Body of pancreas (tissue), 4 donors: ENCODE measurements around the gene COL15A1. TPM values are rescaled to one million over a fixed set of nuclear protein-coding genes. Genes with fewer than 3 reads are reported as not detected.
"Not testable (repeated sequence)": the region's sequence is repeated elsewhere in the genome, so short reads cannot be mapped to it uniquely, and the experiment has no call there.

Source experiments
- ATAC-seq: fragments of 150-250 bp; one replicate; pipeline ENCODE4 v1.9.1; 2016
- DNase-seq, 4 donors: peaks; one replicate each; pipeline ENCODE4 v3.0.0-alpha.2; 2019
- H3K27ac ChIP-seq, 4 donors: fragments of 200-600 bp; sonication (generic); 1 replicate in 3 of 4; 2 replicates in 1 of 4; pipeline versions ENCODE4 v1.5.1 to v1.6.1; 2016 to 2019; ENCODE audit warnings: mild to moderate bottlenecking in 1 of 4, mixed read lengths in 1 of 4, moderate library complexity in 1 of 4
- H3K27me3 ChIP-seq, 2 donors: fragments of 200-600 bp; sonication (generic); one replicate each; pipeline ENCODE4 v1.6.0; 2016; ENCODE audit warnings: mild to moderate bottlenecking in 1 of 2
- H3K36me3 ChIP-seq, 2 donors: fragments of 200-600 bp; sonication (generic); replicated peaks in 1 of 2; 2 replicates each; pipeline ENCODE4 v1.5.1; 2016; ENCODE audit warnings: low read depth in 2 of 2; ENCODE audit not compliant: insufficient read depth in 1 of 2
- H3K4me1 ChIP-seq: fragments of 200-600 bp; sonication (generic); one replicate; pipeline ENCODE4 v1.6.0; 2016
- H3K4me3 ChIP-seq, 2 donors: fragments of 200-600 bp; sonication (generic); 1 replicate in 1 of 2; 2 replicates in 1 of 2; pipeline ENCODE4 v1.5.1; 2016 to 2019
- H3K9me3 ChIP-seq, 3 donors: fragments of 200-600 bp; sonication (generic); 1 replicate in 2 of 3; 2 replicates in 1 of 3; pipeline ENCODE4 v1.5.1; 2016
- CTCF ChIP-seq, 7 experiments: fragments of 450-650 bp in 4 of 7; fragments of 200-600 bp in 3 of 7; sonication (generic) in 3 of 7; IDR thresholded peaks; one replicate each; pipeline ENCODE4 v1.5.1; 2016 to 2019; ENCODE audit warnings: antibody characterized with exemption in 7 of 7
- POLR2A ChIP-seq, 3 donors: fragments of 450-650 bp; IDR thresholded peaks; one replicate each; pipeline ENCODE4 v1.6.1; 2016; ENCODE audit warnings: antibody characterized with exemption in 3 of 3, mild to moderate bottlenecking in 2 of 3
- WGBS, 2 donors: methylation state at CpG; one replicate each; pipeline ENCODE4 v1.1.5; 2017; 5-methylcytosine and 5-hydroxymethylcytosine counted together
- intact Hi-C: fragments of 100-400 bp; cut with DNase I; formaldehyde crosslinking; loops from one replicate; pipeline ENCODE4 v1.15.1; 2023
- total RNA-seq, 2 donors: library from RNA; depleted of rRNA; stranded (reverse); fragments of >200 nt; gene quantifications; one replicate each; pipeline ENCODE4 v1.1.0, GENCODE V29; 2016

The COL15A1 gene
- total RNA-seq, 2 donors from 2014 or later: 6.7 to 55.4 TPM

DNA sequence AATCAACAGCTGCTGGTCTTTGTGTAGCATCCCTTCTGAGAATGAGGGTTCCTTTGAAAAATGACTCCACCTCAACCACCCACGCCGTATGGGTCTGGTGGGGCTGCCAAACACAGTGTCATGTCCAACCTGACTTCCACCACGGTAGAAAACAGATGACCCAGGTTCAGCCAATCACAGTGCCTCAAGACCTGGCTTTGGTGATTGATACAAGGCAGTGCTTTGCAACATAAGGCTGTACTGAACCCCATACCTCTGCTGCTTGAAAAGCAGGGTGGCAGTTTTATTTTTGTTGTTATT is 149.7 kb downstream of the COL15A1 start:
- no peak for ATAC-seq
- no peaks in the 10 kb centered on the region for H3K27me3 ChIP-seq

DNA sequence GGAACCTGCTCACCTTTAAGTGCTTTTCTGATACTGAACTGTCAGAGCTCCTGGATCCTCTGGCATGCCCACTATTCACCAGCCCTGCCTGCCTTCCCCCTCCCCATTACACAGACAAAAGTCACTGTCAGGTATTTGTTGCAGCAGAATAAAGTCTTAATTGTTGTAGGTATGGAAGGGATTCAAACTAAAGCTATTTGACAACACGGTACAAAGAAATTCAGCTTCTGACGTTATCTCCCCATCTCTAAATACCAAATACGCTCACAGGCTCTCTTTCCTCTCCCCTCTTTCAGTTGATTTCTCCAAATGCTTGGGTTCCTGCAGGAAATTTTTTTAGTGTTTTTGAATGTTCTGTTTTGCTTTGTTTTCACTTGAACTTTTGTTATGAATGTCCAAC is 151.9 kb downstream of the COL15A1 start:
- no peak overlapping the region for H3K4me3 ChIP-seq
- no peaks in the 10 kb centered on the region for H3K36me3 ChIP-seq
- TF ChIP-seq CTCF (IDR thresholded peaks at IDR 0.05) (no peak), POLR2A (IDR thresholded peaks at IDR 0.05) (no peak)
- H3K27me3 ChIP-seq: no peaks in the 10 kb centered on the region
- H3K27ac ChIP-seq: no peak overlapping the region
- no peaks in the 10 kb centered on the region for H3K4me1 ChIP-seq
- DNase-seq (no peak), ATAC-seq (no peak)
- WGBS, 2 donors: 68 to 70% methylated on average over 3 of the region's 3 CpGs
- no peaks in the 10 kb centered on the region for H3K9me3 ChIP-seq
- intact Hi-C loops: loop anchor here (10.0 kb wide), 1 partner anchor 59 kb away; no protein-coding TSS in a partner anchor

More for the DNA sequence above, 149.7 kb downstream of the COL15A1 start:
- no peaks in the 10 kb centered on the region for H3K9me3 ChIP-seq
- H3K36me3 ChIP-seq: no peaks in the 10 kb centered on the region
- no peak for DNase-seq
- intact Hi-C loops: loop anchor here (10.0 kb wide), 1 partner anchor 61 kb away; no protein-coding TSS in a partner anchor
- H3K4me3 ChIP-seq: no peak overlapping the region
- no peaks in the 10 kb centered on the region for H3K4me1 ChIP-seq
- TF ChIP-seq CTCF (IDR thresholded peaks at IDR 0.05): no peak
- no peak for TF ChIP-seq POLR2A (IDR thresholded peaks at IDR 0.05)
- H3K27ac ChIP-seq: no peak overlapping the region
- WGBS, 2 donors: 79 to 81% methylated on average over 3 of the region's 3 CpGs

- 71 to 79% methylated on average over 3 of the region's 3 CpGs for WGBS, 2 donors
- Histone ChIP-seq H3K4me3 (no peak overlapping the region), H3K4me1 (no peaks in the 10 kb centered on the region), H3K27ac (no peak overlapping the region), H3K27me3 (no peaks in the 10 kb centered on the region), H3K36me3 (no peaks in the 10 kb centered on the region), H3K9me3 (no peaks in the 10 kb centered on the region)
- no peak for TF ChIP-seq CTCF (IDR thresholded peaks at IDR 0.05)
- no peak for TF ChIP-seq POLR2A (IDR thresholded peaks at IDR 0.05)
- ATAC-seq (no peak), DNase-seq (no peak)
- intact Hi-C loops: loop anchor here (10.0 kb wide), 1 partner anchor 58 kb away; no protein-coding TSS in a partner anchor
Observed at GRCh38 chr9:99096409-99096808, 152.7 kb downstream of the COL15A1 start.

- H3K4me3 ChIP-seq, H3K36me3 ChIP-seq, H3K9me3 ChIP-seq, ATAC-seq, DNase-seq, H3K27ac ChIP-seq, H3K27me3 ChIP-seq: not testable (repeated sequence)
- intact Hi-C loops: loop anchor here (10.0 kb wide), 1 partner anchor 55 kb away; no protein-coding TSS in a partner anchor
- 71 to 78% methylated on average over 5 of the region's 5 CpGs for WGBS, 2 donors
- H3K4me1 ChIP-seq: peaks cover 11% of the 10 kb centered on the region
Observed at GRCh38 chr9:99099806-99100585, 156.3 kb downstream of the COL15A1 start.

GRCh38 chr9:99101271-99101670 is 157.6 kb downstream of the COL15A1 start:
- TF ChIP-seq POLR2A (IDR thresholded peaks at IDR 0.05) (no peak), CTCF (IDR thresholded peaks at IDR 0.05) (no peak)
- intact Hi-C loops: no loop called here
- Histone ChIP-seq H3K4me3 (no peak overlapping the region), H3K4me1 (peaks cover 15% of the 10 kb centered on the region), H3K27me3 (no peaks in the 10 kb centered on the region), H3K9me3 (no peaks in the 10 kb centered on the region), H3K36me3 (no peaks in the 10 kb centered on the region), H3K27ac (no peak overlapping the region)
- DNase-seq (no peak), ATAC-seq (no peak)
- WGBS, 2 donors: 89 to 92% methylated on average over 5 of the region's 5 CpGs
